HCT116 (cell line): ENCODE data around the gene ARL6IP4. TPM values are rescaled to one million over a fixed set of nuclear protein-coding genes. Genes with fewer than 3 reads are reported as not detected.

Source experiments
- ATAC-seq: fragments of 200-7000 bp; cut with Tn5 transposase; 2 replicates; pipeline ENCODE4 v1.9.1; 2020; ENCODE audit warnings: mild to moderate bottlenecking, moderate library complexity
- BruUV-seq: library from RNA; stranded (reverse); fragments of 400-500 nt; replicated peaks from 2 replicates; lab custom pipeline; 2021; lab: Mats Ljungman, UMichigan
- CTCF ChIA-PET: fragments of 300-600 bp; sonication (Branson Sonifier 250); formaldehyde crosslinking; loops from one replicate; lab custom pipeline; 2021; ENCODE audit warnings: antibody characterized with exemption; lab: Charles Lee
- POLR2A ChIA-PET: fragments of 300-600, 350-600 bp; sonication (Branson Sonifier 250); formaldehyde crosslinking; loops from one replicate; lab custom pipeline; 2021; ENCODE audit warnings: antibody characterized with exemption; lab: Charles Lee
- RAD21 ChIA-PET, 2 experiments: fragments of 300-600 bp; sonication (Branson Sonifier 250); formaldehyde crosslinking; loops; one replicate each; lab custom pipeline; 2023; ENCODE audit warnings: low total read pairs in 2 of 2; ENCODE audit not compliant: uncharacterized antibody in 2 of 2, unreplicated experiment in 2 of 2, low non-redundant PET in 1 of 2; lab: Charles Lee
- DNase-seq: peaks from one replicate; pipeline ENCODE4 v3.0.0-alpha.2; 2010; ENCODE audit warnings: low read depth, low spot score
- H2AFZ ChIP-seq: fragments of 200-600 bp; shearing (Covaris generic), sonication (generic); 2 replicates; pipeline ENCODE4 v1.6.1; 2017; ENCODE audit warnings: low read depth, mixed run types, mixed read lengths, antibody characterized with exemption, low read length; ENCODE audit not compliant: poor library complexity, severe bottlenecking
- H3K27ac ChIP-seq: 2 replicates; pipeline ENCODE4 v1.5.1; 2012; ENCODE audit warnings: low read depth, low read length
- H3K27me3 ChIP-seq: fragments of 200-600 bp; sonication (generic); 2 replicates; pipeline ENCODE4 v1.6.1; 2016; ENCODE audit warnings: mixed run types, low read length, mixed read lengths; ENCODE audit not compliant: insufficient read depth
- H3K36me3 ChIP-seq, 2 experiments: fragments of 200-500 bp in 1 of 2; fragments of 200-600 bp in 1 of 2; sonication (Bioruptor generic) in 1 of 2; sonication (generic) in 1 of 2; 2 replicates each; pipeline versions ENCODE4 v1.5.1 to v1.6.1; 2014 to 2016; ENCODE audit warnings: low read length in 2 of 2, inconsistent platforms in 1 of 2, mixed read lengths in 1 of 2, mixed run types in 1 of 2; ENCODE audit not compliant: insufficient read depth in 2 of 2, control insufficient read depth in 1 of 2
- H3K4me1 ChIP-seq, 2 experiments: fragments of 200-600 bp in 1 of 2; sonication (generic) in 1 of 2; 2 replicates each; pipeline versions ENCODE4 v1.5.1 to v1.6.1; 2012 to 2017; ENCODE audit warnings: low read length in 2 of 2, inconsistent platforms in 1 of 2, mild to moderate bottlenecking in 1 of 2, mixed read lengths in 1 of 2, mixed run types in 1 of 2, moderate library complexity in 1 of 2; ENCODE audit not compliant: insufficient read depth in 2 of 2, control insufficient read depth in 1 of 2
- H3K4me2 ChIP-seq: fragments of 200-600 bp; sonication (generic); 2 replicates; pipeline ENCODE4 v1.6.1; 2017; ENCODE audit warnings: mixed run types, low read length, mixed read lengths
- H3K4me3 ChIP-seq, 2 experiments: fragments of 200-600 bp in 1 of 2; sonication (generic) in 1 of 2; replicated peaks in 1 of 2; 2 replicates each; pipeline ENCODE4 v1.5.1; 2011 to 2016; ENCODE audit warnings: low read length in 2 of 2, control low read depth in 1 of 2, low read depth in 1 of 2, mild to moderate bottlenecking in 1 of 2, mixed read lengths in 1 of 2, mixed run types in 1 of 2
- H3K79me2 ChIP-seq: fragments of 200-600 bp; sonication (generic); 2 replicates; pipeline ENCODE4 v1.6.1; 2017; ENCODE audit warnings: mild to moderate bottlenecking, mixed run types, low read length, moderate library complexity, mixed read lengths; ENCODE audit not compliant: insufficient read depth
- H3K9ac ChIP-seq: fragments of 200-600 bp; sonication (generic); 2 replicates; pipeline ENCODE4 v1.6.1; 2016; ENCODE audit warnings: low read length, mixed read lengths
- H3K9me2 ChIP-seq: fragments of 200-600 bp; sonication (generic), shearing (Covaris generic); 2 replicates; pipeline ENCODE4 v1.6.1; 2017; ENCODE audit warnings: mixed run types, mild to moderate bottlenecking, moderate library complexity; ENCODE audit not compliant: insufficient read depth
- H3K9me3 ChIP-seq, 2 experiments: fragments of 200-500 bp in 1 of 2; fragments of 200-600 bp in 1 of 2; sonication (Bioruptor generic) in 1 of 2; sonication (generic) in 1 of 2; 2 replicates each; pipeline ENCODE4 v1.6.1; 2014 to 2017; ENCODE audit warnings: low read length in 2 of 2, mixed read lengths in 2 of 2, inconsistent platforms in 1 of 2, low read depth in 1 of 2, mild to moderate bottlenecking in 1 of 2, mixed run types in 1 of 2, moderate library complexity in 1 of 2; ENCODE audit not compliant: control insufficient read depth in 1 of 2, insufficient read depth in 1 of 2
- H4K20me1 ChIP-seq: fragments of 200-600 bp; sonication (generic), shearing (Covaris generic); 2 replicates; pipeline ENCODE4 v1.6.1; 2017; ENCODE audit warnings: mixed run types, mild to moderate bottlenecking, moderate library complexity; ENCODE audit not compliant: insufficient read depth
- EGR1 ChIP-seq: IDR thresholded peaks from 2 replicates; pipeline ENCODE4 v1.6.1; 2012; ENCODE audit warnings: low read depth
- ELF1 ChIP-seq: IDR thresholded peaks from 2 replicates; pipeline ENCODE4 v1.6.1; 2012; ENCODE audit warnings: low read depth, borderline replicate concordance
- EZH2 ChIP-seq: fragments of 200-600 bp; sonication (generic); IDR thresholded peaks from 2 replicates; pipeline ENCODE4 v1.6.1; 2017; ENCODE audit warnings: antibody characterized with exemption, mixed run types
- EZH2phosphoT487 ChIP-seq: fragments of 200-600 bp; IDR thresholded peaks from 2 replicates; pipeline ENCODE4 v1.6.1; 2018; ENCODE audit warnings: antibody characterized with exemption, borderline replicate concordance
- FOSL1 ChIP-seq: IDR thresholded peaks from 2 replicates; pipeline ENCODE4 v1.6.1; 2012; ENCODE audit warnings: low read depth
- JUND ChIP-seq: IDR thresholded peaks from 2 replicates; pipeline ENCODE4 v1.6.1; 2012
- POLR2A ChIP-seq: IDR thresholded peaks from 2 replicates; pipeline ENCODE4 v1.7.0; 2011; ENCODE audit warnings: borderline replicate concordance; ENCODE audit not compliant: insufficient read depth, insufficient read length; ENCODE audit errors: extremely low read depth
- POLR2AphosphoS5 ChIP-seq: IDR thresholded peaks from 2 replicates; pipeline ENCODE4 v1.6.1; 2011; ENCODE audit warnings: mild to moderate bottlenecking, low read depth, low read length, moderate library complexity
- SIN3A ChIP-seq: IDR thresholded peaks from 2 replicates; pipeline ENCODE4 v1.6.1; 2012; ENCODE audit warnings: low read depth
- SP1 ChIP-seq: IDR thresholded peaks from 2 replicates; pipeline ENCODE4 v1.6.1; 2012; ENCODE audit warnings: low read depth
- SRF ChIP-seq: IDR thresholded peaks from 2 replicates; pipeline ENCODE4 v1.6.1; 2012; ENCODE audit warnings: low read depth
- TCF7L2 ChIP-seq: IDR thresholded peaks from 2 replicates; pipeline ENCODE4 v1.7.0; 2011; ENCODE audit warnings: borderline replicate concordance, inconsistent platforms; ENCODE audit not compliant: insufficient read depth, insufficient read length; ENCODE audit errors: extremely low read depth
- YY1 ChIP-seq: IDR thresholded peaks from 2 replicates; pipeline ENCODE4 v1.6.1; 2011; ENCODE audit warnings: low read length, low read depth, moderate library complexity, mild to moderate bottlenecking; ENCODE audit not compliant: insufficient replicate concordance; ENCODE audit errors: extremely low read depth
- ZFX ChIP-seq: fragments of 450-650 bp; IDR thresholded peaks from 2 replicates; pipeline ENCODE4 v1.6.1; 2017
- ZNF274 ChIP-seq: fragments of 200-500 bp; sonication (Bioruptor generic); IDR thresholded peaks from 2 replicates; pipeline ENCODE4 v1.6.1; 2014; ENCODE audit warnings: mild to moderate bottlenecking, low read depth, low read length, inconsistent platforms
- intact Hi-C: fragments of 100-400 bp; cut with micrococcal nuclease; formaldehyde crosslinking; loops from 2 replicates; pipeline ENCODE4 v1.10.0; 2022
- total RNA-seq: library from RNA; stranded (reverse); gene quantifications from one replicate; pipeline ENCODE4 v1.2.1, GENCODE V29; 2021; ENCODE audit not compliant: unreplicated experiment
- TF ChIP-seq, protein P1 (sequence below): IDR thresholded peaks from 2 replicates; pipeline ENCODE4 v1.6.1; 2011; ENCODE audit warnings: mild to moderate bottlenecking, low read length, moderate library complexity; ENCODE audit not compliant: insufficient replicate concordance; ENCODE audit errors: extremely low read depth
- TF ChIP-seq, protein P2 (sequence below): IDR thresholded peaks from 2 replicates; pipeline ENCODE4 v1.6.1; 2012; ENCODE audit warnings: low read depth

The ARL6IP4 gene
- total RNA-seq, 1 experiment from 2014 or later, result 128 TPM

DNA sequence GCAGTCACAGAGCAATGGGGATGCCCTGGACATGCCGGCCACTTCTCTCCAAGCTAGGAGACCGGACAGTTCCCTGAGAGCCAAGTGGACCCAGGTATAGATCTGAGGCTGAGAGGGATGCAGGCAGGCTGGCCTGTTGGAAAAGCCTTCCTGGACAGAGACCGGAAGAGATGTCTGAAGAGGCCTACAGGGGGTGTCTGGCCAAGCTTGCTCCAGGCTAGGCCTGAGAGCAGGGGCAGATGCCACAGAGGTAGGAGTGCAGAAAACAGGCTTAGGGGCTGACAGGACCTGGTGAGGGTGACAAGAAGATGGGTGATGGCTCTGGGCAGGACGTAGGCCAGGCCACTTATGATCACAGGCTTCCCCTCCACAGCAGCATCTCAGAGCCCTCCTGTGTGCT lies 30.2 kb downstream of the ARL6IP4 start:
- Histone ChIP-seq H3K79me2 (no peaks in the 10 kb centered on the region), H3K27me3 (no peaks in the 10 kb centered on the region), H3K36me3 (0 out of 4 replicates have a peak, but pooled peaks cover 0 to 3% of the 10 kb centered on the region in 2 experiments), H3K9me2 (no peaks in the 10 kb centered on the region), H2AFZ (no peak overlapping the region), H3K9me3 (no peaks in the 10 kb centered on the region), H3K9ac (no peak overlapping the region), H3K4me3 (no peak overlapping the region), H3K27ac (no peak overlapping the region), H3K4me1 (no peaks in the 10 kb centered on the region), H3K4me2 (no peak overlapping the region), H4K20me1 (no peaks in the 10 kb centered on the region)
- CTCF ChIA-PET, result no interaction called here
- intact Hi-C loops, result no loop called here
- DNase-seq, result no peak
- no peak for ATAC-seq
- POLR2A ChIA-PET, result no interaction called here
- TF ChIP-seq, protein P1, sequence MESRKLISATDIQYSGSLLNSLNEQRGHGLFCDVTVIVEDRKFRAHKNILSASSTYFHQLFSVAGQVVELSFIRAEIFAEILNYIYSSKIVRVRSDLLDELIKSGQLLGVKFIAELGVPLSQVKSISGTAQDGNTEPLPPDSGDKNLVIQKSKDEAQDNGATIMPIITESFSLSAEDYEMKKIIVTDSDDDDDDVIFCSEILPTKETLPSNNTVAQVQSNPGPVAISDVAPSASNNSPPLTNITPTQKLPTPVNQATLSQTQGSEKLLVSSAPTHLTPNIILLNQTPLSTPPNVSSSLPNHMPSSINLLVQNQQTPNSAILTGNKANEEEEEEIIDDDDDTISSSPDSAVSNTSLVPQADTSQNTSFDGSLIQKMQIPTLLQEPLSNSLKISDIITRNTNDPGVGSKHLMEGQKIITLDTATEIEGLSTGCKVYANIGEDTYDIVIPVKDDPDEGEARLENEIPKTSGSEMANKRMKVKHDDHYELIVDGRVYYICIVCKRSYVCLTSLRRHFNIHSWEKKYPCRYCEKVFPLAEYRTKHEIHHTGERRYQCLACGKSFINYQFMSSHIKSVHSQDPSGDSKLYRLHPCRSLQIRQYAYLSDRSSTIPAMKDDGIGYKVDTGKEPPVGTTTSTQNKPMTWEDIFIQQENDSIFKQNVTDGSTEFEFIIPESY, result no peak
- no peak for TF ChIP-seq FOSL1
- no peak for TF ChIP-seq EGR1
- TF ChIP-seq, protein P2, sequence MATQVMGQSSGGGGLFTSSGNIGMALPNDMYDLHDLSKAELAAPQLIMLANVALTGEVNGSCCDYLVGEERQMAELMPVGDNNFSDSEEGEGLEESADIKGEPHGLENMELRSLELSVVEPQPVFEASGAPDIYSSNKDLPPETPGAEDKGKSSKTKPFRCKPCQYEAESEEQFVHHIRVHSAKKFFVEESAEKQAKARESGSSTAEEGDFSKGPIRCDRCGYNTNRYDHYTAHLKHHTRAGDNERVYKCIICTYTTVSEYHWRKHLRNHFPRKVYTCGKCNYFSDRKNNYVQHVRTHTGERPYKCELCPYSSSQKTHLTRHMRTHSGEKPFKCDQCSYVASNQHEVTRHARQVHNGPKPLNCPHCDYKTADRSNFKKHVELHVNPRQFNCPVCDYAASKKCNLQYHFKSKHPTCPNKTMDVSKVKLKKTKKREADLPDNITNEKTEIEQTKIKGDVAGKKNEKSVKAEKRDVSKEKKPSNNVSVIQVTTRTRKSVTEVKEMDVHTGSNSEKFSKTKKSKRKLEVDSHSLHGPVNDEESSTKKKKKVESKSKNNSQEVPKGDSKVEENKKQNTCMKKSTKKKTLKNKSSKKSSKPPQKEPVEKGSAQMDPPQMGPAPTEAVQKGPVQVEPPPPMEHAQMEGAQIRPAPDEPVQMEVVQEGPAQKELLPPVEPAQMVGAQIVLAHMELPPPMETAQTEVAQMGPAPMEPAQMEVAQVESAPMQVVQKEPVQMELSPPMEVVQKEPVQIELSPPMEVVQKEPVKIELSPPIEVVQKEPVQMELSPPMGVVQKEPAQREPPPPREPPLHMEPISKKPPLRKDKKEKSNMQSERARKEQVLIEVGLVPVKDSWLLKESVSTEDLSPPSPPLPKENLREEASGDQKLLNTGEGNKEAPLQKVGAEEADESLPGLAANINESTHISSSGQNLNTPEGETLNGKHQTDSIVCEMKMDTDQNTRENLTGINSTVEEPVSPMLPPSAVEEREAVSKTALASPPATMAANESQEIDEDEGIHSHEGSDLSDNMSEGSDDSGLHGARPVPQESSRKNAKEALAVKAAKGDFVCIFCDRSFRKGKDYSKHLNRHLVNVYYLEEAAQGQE, result no peak
- TF ChIP-seq SP1, result no peak
- TF ChIP-seq ZNF274, result no peak
- TF ChIP-seq JUND, result no peak
- no peak for TF ChIP-seq ZFX
- no peak for TF ChIP-seq TCF7L2
- TF ChIP-seq POLR2AphosphoS5, result no peak
- no peak for TF ChIP-seq YY1
- no peak for TF ChIP-seq POLR2A
- TF ChIP-seq SIN3A, result no peak
- no peak for TF ChIP-seq EZH2
- TF ChIP-seq ELF1, result no peak
- TF ChIP-seq EZH2phosphoT487, result no peak
- TF ChIP-seq SRF, result no peak
- RAD21 ChIA-PET, result no interaction called here
- BruUV-seq, result no TSS peak
